Measurements from ENCODE around the gene NCOA7.

- TF ChIP-seq, protein P1, sequence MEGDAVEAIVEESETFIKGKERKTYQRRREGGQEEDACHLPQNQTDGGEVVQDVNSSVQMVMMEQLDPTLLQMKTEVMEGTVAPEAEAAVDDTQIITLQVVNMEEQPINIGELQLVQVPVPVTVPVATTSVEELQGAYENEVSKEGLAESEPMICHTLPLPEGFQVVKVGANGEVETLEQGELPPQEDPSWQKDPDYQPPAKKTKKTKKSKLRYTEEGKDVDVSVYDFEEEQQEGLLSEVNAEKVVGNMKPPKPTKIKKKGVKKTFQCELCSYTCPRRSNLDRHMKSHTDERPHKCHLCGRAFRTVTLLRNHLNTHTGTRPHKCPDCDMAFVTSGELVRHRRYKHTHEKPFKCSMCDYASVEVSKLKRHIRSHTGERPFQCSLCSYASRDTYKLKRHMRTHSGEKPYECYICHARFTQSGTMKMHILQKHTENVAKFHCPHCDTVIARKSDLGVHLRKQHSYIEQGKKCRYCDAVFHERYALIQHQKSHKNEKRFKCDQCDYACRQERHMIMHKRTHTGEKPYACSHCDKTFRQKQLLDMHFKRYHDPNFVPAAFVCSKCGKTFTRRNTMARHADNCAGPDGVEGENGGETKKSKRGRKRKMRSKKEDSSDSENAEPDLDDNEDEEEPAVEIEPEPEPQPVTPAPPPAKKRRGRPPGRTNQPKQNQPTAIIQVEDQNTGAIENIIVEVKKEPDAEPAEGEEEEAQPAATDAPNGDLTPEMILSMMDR (IDR thresholded peaks at IDR 0.05): no peak
- no peak for TF ChIP-seq POLR2A (IDR thresholded peaks at IDR 0.05)
Measured at GRCh38 chr6:125913864-125914351, 123.1 kb downstream of the NCOA7 start.

All from thyroid gland (tissue), 4 donors.